ENCODE measurements around the gene HLF.

Gene HLF

DNA sequence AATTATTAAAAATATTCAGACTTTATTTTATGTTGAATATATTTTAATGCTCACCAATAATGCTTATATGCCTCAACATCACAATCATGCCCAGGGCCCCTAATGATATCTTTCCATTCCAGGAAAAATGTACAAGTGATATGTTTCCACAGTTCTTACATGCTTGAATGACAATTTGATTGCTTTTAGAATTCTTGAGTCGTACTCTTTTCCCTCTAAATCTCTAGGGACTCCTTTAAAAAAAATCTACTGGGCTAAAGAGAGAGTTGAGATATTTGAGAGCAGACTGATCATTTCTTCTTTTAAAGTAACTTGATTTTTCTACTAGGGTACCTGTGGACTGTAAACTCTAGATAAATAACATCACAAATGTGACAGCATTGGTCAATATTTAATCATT, 18.2 kb upstream of the HLF start:
- TF ChIP-seq YY1 (IDR thresholded peaks at IDR 0.05; ENCODE audit: low read depth), result no peak
- TF ChIP-seq ZBTB7A (IDR thresholded peaks at IDR 0.05; ENCODE audit: low read depth), result no peak
- no peak for TF ChIP-seq REST (IDR thresholded peaks at IDR 0.05; ENCODE audit: low read depth)
- no peak for TF ChIP-seq USF1 (IDR thresholded peaks at IDR 0.05)

DNA sequence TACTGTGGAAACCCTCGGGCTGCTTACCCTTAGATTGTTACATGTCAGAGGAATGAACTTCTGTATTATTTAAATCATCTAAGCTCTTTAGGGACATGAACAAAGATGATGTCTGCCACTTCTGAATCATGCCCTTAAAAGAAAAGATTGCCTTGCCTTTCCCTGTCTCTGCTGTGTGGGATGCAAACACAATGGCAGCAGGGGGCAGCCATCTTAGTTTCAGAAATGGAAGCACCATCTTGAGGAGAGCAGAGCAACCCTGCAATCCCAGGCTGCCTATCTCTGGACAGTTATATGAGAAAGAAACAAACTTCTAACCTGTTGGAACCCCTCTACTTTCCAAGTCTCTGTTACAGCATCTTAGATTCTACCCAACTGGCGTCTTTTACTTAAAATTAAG, 16.7 kb upstream of the HLF start:
- TF ChIP-seq CEBPB (IDR thresholded peaks at IDR 0.05) (no peak), YY1 (IDR thresholded peaks at IDR 0.05; ENCODE audit: low read depth) (0 out of 2 replicates have a peak, but pooled peaks have one; percentile 42)

DNA sequence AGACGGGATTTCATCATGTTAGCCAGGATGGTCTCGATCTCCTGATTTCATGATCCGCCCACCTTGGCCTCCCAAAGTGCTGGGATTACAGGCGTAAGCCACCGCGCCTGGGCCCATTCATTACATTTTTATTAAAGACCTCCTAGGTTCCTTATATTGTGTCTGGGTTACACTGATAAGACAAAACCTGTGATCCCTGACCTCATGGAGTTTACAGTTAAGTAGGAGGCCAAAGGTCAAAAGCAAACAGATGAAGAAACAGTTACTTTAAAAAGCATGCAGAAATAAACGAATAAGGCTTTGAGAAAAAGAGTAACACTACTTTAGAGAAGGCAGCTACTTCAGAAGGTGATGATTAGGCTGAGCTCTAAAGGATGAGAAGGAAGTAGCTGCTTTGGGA, 14.9 kb upstream of the HLF start:
- no peak for TF ChIP-seq USF1 (IDR thresholded peaks at IDR 0.05)
- no peak for TF ChIP-seq TEAD4 (IDR thresholded peaks at IDR 0.05)
- TF ChIP-seq ZBTB7A (IDR thresholded peaks at IDR 0.05; ENCODE audit: low read depth), result no peak
- TF ChIP-seq FOXM1 (IDR thresholded peaks at IDR 0.05; ENCODE audit: borderline replicate concordance, low read depth), result no peak
- TF ChIP-seq RAD21 (IDR thresholded peaks at IDR 0.05; ENCODE audit: low read depth), result no peak
- TF ChIP-seq YY1 (IDR thresholded peaks at IDR 0.05; ENCODE audit: low read depth), result no peak

DNA sequence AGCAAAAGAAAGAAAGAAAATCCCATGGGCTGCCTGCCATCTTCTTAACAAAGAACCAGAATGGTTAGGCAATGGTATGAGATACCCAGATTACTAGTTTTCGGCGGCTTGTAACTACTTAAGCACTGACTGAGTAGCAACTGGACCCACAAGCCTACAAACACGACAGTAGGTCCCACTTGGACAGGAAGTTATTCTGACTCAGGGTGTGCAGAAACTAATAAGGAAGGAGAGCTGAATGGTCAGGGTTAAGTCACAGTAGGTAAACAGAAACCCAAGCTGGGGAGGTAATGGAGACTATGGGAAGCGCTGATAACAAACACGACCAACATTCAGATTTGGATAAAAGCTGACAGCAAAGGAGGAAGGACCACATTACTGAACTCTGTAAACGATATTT, 10.4 kb upstream of the HLF start:
- TF ChIP-seq RAD21 (IDR thresholded peaks at IDR 0.05; ENCODE audit: low read depth) (no peak), ZBTB7A (IDR thresholded peaks at IDR 0.05; ENCODE audit: low read depth) (no peak), EGR1 (IDR thresholded peaks at IDR 0.05) (no peak), YY1 (IDR thresholded peaks at IDR 0.05; ENCODE audit: low read depth) (no peak), CREB1 (IDR thresholded peaks at IDR 0.05; ENCODE audit: low read depth) (no peak), TEAD4 (IDR thresholded peaks at IDR 0.05) (no peak), EP300 (IDR thresholded peaks at IDR 0.05; ENCODE audit: borderline replicate concordance) (no peak), NFIC (IDR thresholded peaks at IDR 0.05) (no peak), FOXM1 (IDR thresholded peaks at IDR 0.05; ENCODE audit: borderline replicate concordance, low read depth) (no peak), USF1 (IDR thresholded peaks at IDR 0.05) (no peak), CEBPB (IDR thresholded peaks at IDR 0.05) (no peak), REST (IDR thresholded peaks at IDR 0.05; ENCODE audit: low read depth) (no peak), TAF1 (IDR thresholded peaks at IDR 0.05; ENCODE audit: low read depth) (no peak), TCF12 (IDR thresholded peaks at IDR 0.05; ENCODE audit: low read depth) (no peak)
- TF ChIP-seq, protein P1, sequence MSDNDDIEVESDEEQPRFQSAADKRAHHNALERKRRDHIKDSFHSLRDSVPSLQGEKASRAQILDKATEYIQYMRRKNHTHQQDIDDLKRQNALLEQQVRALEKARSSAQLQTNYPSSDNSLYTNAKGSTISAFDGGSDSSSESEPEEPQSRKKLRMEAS (IDR thresholded peaks at IDR 0.05), result no peak

DNA sequence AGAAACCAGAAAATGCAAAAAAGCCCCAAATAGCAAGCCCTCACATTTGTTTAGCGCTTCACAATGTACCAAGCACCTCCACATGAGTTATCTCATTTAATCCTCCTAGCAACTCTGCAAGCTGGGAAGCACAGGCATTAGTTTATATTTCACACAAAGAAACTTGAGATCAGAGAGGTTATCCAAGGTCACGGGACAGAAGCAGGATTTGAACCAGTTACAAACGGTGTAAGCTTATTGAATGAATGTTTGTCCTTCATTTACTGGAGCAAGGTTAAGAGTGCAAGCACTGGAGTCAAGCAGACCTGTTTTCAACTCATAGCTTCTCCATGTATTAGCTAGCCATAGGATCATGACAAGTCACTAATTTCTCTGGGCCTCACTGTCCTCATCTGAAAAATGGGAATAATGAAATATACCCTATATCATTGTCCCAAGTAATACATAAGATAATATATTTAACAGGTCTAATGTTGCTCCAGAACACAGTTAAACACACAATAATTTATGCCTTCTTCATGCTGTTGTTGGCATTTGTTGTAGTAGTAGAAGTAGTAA, 6.1 kb upstream of the HLF start:
- no peak for TF ChIP-seq ZBTB7A (IDR thresholded peaks at IDR 0.05; ENCODE audit: low read depth)
- no peak for TF ChIP-seq CEBPB (IDR thresholded peaks at IDR 0.05)
- TF ChIP-seq, protein P1 (IDR thresholded peaks at IDR 0.05), result no peak
- no peak for TF ChIP-seq NFIC (IDR thresholded peaks at IDR 0.05)
- no peak for TF ChIP-seq FOXM1 (IDR thresholded peaks at IDR 0.05; ENCODE audit: borderline replicate concordance, low read depth)
- no peak for TF ChIP-seq YY1 (IDR thresholded peaks at IDR 0.05; ENCODE audit: low read depth)
- TF ChIP-seq EGR1 (IDR thresholded peaks at IDR 0.05), result no peak
- TF ChIP-seq RAD21 (IDR thresholded peaks at IDR 0.05; ENCODE audit: low read depth), result no peak
- no peak for TF ChIP-seq TAF1 (IDR thresholded peaks at IDR 0.05; ENCODE audit: low read depth)
- no peak for TF ChIP-seq EP300 (IDR thresholded peaks at IDR 0.05; ENCODE audit: borderline replicate concordance)
- TF ChIP-seq CREB1 (IDR thresholded peaks at IDR 0.05; ENCODE audit: low read depth), result no peak

DNA sequence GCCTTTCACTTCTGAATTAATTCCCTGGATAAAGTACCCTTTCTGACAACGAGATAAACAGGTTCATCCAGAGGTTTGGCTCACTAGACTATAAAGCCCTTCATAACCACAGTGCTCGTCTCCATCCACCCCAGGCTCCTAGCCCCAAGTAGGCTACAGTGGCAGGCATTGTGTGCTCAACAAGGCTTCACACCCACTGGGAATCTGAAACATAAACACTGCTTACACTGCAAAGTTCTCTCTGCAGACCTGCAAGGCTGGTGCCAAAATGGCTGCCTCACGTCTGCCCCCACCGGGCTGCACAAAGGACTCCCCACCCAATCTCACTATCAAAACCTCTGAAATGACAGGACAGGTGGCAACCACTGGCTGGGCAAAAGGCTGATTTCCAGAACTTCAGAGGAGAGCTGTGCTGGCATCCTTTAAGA, 5.1 kb upstream of the HLF start:
- TF ChIP-seq NFIC (IDR thresholded peaks at IDR 0.05), result no peak
- no peak for TF ChIP-seq YY1 (IDR thresholded peaks at IDR 0.05; ENCODE audit: low read depth)
- TF ChIP-seq ZBTB7A (IDR thresholded peaks at IDR 0.05; ENCODE audit: low read depth), result no peak
- TF ChIP-seq TEAD4 (IDR thresholded peaks at IDR 0.05), result no peak
- no peak for TF ChIP-seq FOXM1 (IDR thresholded peaks at IDR 0.05; ENCODE audit: borderline replicate concordance, low read depth)
